HG03565 (cell line): ENCODE data around the gene FCHSD2.
"Not testable (repeated sequence)": the region's sequence is repeated elsewhere in the genome, so short reads cannot be mapped to it uniquely, and the experiment has no call there.

Source experiments
- ATAC-seq: cut with Tn5 transposase; IDR thresholded peaks from one replicate; pipeline ENCODE4 v1.9.1; 2021; ENCODE audit warnings: mild to moderate bottlenecking, moderate library complexity; ENCODE audit not compliant: unreplicated experiment

The FCHSD2 gene

DNA sequence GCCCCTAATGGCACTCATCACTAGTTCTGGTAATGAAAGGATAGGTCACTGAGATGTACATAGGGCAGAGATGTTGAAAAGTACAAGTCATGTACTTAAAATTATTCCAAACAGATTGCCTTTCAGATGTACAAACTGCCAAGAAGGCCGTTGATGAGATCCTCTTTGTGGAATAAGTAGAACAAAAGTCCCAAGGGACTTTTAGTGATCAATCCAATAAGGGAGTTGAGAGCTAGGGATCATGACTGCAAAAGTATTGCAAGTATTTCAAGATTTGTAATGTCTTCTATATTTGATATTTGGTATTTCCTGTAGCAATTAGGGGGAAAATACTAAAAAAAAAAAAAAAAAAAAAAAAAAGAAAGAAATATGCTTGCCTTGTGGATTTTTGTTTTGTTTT lies 245.7 kb downstream of the FCHSD2 start:
- ATAC-seq: no peak

DNA sequence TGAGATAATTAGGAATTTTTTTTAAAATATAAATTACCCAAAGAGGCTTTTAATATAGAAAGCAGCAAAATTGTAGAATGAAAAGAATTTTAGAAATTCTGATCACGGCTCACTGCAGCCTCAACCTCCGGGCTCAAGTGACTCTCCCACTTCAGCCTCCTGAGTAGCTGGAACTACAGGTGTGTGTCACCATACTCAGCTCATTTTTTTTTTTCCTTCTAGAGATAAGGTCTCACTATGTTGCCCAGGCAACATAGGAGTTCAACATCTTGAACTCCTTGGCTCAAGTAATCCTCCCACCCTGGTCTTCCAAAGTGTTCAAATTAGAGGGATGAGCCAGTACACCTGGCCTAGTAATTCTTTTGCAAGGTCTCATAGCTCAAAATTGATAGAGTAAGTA lies 251.2 kb downstream of the FCHSD2 start:
- no peak for ATAC-seq

DNA sequence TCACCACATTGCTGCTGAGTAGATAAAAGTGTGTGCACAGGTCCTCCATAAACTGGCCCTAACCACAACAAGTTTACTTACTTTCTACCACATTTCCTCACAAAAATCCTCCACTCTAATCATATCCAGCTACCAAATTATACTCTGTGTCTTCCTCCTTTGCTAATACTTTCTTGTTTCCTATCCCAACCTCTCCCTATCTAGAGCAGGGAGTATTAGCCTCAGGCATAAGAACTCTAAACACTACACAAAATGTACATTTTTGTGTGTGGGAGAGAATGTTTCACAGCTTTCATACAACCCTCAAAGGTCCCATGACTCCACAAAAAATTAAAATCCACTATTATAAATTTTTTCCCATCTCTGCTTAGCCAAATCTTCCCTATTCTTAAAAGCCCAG lies 255.5 kb downstream of the FCHSD2 start:
- ATAC-seq: no peak

DNA sequence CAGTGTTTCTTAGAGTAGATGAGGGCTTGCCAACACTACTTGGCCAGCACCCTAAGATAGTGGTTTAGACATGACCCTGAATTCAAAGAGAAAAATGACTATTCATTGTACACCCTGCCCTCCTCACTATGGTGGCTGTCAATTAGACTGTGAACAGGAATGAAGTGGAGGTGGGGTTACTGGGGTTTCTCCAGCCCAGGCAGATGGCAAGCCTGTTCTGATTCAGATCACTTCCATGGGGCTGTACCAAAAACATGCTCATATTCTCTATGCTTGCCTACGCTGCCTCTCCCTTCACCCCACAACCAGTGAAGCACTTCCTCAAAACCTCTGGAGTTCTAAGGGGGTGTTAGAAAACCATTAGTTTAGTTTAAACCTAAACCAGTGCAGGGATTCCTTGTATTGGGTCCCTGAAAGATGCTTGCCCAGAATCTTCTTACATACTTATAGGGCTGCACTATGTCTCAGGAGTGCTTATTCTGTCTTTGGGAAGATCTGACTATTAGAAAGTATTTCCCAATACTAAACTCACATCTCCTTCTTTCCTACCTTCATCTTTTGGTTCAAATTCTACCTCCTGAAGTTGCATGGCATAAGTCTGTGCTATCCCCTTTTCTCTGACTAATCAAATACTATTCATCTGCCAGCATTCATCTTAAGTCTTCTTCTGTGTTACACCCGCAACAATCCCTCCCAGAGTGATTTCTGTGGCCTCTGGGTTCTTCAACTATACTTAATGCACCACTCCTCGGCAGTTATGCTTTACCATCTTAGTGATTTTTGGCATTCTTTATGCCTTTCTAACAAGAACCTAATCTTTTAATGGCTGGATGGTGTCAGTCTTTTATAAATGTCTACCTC lies 256.1 kb downstream of the FCHSD2 start:
- no peak for ATAC-seq

DNA sequence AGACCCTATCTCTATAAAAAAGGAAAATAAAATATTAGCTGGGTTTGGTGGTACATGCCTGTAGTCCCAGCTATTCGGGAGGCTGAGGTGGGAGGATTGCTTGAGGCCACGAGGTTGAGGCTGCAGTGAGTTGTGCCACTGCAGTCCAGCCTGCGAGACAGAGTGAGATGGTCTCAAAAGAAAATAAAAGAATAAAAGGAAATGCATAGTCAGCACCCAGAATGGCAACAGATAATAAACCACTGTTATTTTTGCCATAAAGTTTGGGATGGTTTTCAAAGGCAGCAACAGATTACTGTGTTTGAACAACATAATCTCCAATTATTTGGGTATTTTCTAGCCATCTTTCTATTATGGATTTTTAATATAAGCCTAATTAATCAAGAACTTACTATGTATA lies 266.0 kb downstream of the FCHSD2 start:
- no peak for ATAC-seq

DNA sequence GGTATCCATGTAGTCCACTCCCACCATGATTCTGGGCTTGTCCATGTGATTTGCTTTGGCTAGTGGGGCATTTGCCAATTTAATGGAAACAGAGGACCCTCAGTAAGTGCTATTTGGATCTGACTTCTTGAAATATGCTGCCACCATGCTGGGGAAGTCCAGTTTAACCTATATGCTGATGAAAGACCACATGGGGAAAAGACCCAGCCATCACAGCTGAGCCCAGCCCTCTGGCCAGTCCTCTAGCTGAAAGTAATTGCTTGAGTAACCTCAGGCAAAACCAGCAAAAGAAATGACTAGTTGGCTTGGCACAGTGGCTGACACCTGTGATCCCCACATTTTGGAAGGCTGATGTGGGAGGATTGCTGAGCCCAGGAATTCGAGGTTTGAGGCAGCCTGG lies 266.4 kb downstream of the FCHSD2 start:
- no peak for ATAC-seq

DNA sequence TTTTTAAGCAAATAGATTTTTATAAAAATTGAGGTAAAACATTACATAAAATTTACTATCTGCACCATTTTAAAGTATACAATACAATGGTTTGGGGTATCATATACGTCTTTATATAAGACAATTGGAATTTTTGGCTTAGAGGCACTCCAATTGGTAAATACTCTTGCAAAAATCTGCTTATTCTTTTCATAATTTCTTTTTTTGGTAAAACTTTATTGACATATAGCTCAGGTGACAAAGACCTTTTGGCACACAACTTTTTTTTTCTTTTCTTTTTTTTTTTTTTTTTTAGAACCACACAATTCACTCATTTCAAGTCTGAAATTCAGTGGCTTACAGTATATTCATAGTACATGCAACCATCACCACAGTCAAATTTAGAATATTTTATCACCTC lies 270.1 kb downstream of the FCHSD2 start:
- ATAC-seq: no peak

DNA sequence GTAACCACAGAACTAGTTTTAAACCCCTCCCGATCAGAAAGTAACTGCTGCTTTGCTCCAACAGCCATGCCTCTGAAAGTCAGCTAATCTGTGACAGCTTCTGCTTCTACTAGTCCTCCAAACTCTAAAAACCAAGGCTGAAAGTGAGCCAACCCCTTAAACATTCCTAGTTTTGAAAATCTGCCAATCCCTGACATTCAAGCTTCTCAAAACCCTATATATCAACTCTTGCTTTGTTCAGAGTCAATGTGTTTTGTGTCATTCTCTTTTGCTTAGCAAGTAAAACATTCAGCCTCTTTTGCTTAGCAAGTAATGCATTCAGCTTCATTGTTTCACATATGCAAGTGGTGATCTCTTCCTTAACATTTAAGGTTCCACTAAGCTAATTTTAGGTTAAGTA lies 271.0 kb downstream of the FCHSD2 start:
- ATAC-seq: no peak

DNA sequence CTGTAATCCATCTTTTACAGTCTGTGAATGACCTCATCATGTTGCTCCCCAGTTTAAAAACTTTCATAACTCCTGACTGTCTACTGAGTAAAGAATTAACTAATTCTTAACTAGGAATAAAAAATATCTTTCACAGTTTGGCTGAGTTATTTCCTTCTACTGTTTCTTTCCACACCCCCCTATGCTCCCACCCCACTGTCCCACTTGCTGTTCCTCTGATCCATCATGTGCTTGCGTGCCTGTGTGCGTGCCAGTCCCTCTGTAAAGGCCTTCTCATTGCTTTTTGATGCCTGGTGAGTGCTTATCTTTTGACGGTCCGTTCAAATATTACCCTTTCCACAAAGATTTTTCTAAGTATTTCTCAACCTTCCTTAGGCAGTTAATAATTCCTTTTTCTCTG lies 272.3 kb downstream of the FCHSD2 start:
- no peak for ATAC-seq

DNA sequence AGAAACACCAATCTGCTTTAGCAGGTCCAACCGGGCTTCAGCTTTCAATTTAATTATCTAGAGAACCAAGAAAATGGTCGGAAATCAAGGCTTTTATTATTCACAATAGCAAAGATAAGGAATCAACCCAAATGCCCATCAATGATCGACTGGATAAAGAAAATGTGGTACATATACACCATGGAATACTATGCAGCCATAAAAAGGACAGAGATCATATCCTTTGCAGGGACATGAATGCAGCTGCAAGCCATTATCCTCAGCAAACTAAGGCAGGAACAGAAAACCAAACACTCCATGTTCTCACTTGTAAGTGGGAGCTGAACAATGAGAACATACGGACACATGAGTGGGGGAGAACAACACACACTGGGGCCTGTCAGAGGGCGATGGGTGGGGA lies 274.1 kb downstream of the FCHSD2 start:
- ATAC-seq: no peak

DNA sequence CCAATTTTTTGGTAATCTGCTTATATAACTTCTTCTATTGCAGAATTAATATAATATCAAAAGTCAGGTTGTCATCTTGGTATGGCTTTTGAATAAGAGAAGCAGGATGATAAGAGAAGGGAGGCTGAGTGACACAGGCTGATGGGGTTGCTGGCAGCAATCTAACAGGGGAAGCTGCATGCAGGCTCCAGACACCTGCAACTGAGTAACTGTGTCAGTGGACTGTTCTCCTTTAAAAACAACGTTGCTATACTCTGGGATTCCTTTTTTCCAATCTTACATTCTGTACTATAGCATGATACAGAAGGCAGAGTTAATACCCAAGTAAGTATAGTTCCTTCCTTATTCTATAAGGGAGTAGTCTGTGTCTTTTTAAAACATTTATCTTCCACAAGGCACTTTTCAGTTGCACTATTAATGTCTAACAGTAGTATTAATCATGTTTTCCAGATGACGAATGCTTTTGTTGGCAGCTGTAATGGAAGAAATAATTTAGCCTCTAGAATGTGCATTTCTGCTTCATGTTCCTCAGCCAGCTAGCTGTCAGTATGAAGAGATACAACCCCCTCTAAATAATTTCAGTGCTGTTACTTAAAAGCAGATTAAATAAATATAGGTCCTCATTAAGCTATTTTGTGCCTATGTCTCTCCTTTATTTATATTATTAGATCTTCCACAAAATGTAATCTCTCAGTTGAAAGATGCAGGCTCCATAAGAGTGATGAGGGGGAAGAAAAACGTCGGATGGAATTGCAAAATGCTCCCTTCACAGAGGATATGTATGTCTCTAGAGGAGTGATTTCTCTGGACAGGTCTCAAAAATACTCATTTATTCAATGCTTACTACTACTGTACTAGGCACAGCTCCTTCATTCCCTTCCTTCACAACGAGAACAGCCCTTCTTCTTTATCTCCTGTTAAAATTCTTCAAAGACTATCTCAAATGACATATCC lies 277.1 kb downstream of the FCHSD2 start:
- ATAC-seq: no peak

DNA sequence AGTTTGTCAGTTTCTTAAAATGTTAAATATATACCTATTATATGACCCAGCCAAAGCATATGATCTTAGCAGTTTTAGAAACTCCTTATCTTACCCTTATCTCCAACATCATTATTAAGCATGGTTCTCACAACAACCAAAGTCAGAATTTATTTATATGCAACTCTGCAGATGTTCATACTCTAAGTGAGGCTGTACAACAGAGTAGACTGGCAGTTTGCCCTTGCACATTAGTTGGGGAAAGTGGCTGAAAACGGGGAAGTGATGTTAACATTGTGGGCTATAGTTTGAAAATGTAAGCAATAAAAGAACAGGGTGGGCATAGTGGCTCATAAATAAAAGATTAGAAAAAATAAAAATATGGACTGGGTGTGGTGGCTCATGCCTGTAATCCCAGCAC lies 278.2 kb downstream of the FCHSD2 start:
- no peak for ATAC-seq

DNA sequence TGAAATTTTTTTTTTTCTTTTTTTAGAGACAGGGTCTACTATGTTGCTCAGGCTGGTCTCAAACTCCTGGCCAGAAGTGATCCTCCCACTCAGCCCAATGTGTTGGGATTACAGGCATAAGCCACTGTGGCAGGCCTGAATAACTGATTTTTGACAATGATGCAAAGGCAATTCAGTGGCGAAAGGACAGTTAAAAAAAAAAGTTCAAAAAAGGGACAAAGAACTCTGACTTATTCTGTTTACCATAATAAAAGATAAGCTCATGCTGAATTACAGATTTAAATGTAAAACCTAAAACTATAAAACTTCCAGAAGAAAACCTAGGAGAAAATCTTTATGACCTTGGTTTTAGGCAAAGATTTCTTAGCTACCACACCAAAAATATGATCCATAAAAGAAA lies 279.0 kb downstream of the FCHSD2 start:
- no peak for ATAC-seq

DNA sequence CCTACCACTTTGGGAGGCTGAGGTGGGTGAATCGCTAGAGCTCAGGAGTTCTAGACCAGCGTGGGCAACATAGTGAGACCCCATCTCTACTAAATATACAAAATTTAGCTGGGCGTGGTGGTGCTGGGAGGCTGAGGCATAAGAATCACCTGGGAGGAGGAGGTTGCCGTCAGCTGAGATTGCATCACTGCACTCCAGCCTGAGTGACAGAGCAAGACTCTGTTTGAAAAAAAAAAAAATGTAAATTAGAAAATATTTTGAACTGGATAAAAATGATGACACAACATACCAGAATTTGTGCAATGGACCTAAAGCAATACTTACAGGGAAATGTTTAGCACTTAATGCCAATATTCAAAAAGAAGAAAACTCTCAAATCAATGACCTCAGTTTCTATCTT lies 281.5 kb downstream of the FCHSD2 start:
- no peak for ATAC-seq

DNA sequence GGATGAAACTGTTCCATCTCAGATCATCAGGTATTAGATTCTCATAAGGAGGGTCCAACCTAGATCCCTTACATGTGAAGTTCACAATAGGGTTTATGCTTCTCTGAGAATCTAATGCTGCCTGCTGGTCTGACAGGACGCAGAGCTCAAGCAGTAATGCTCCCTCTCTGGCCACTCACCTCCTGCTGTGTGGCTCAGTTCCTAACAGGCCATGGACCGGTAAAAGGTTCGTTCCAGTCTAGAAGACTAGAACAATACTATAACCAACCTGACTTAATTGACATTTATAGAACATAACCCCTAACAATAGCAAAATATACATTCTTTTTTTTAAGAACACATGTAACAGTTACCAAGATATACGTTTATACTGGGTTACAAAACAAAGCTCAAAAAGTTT lies 282.1 kb downstream of the FCHSD2 start:
- ATAC-seq: no peak

DNA sequence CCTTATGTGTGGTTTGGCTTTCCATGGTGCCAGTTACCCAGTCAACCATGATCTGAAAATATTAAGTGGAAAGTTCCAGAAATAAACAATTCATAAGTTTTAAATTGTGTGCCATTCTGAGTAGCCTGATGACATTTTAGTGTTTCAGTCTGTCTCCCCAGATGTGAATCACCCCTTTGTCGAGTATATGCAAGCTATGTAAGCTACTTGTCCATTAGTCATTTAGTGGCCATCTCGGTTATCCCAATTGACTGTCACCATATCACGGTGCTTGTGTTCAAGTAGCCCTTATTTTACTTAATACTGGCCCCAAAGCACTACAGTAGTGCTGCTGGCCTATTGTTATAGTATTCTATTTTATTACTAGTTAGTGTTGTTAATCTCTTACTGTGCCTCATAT lies 283.0 kb downstream of the FCHSD2 start:
- no peak for ATAC-seq

DNA sequence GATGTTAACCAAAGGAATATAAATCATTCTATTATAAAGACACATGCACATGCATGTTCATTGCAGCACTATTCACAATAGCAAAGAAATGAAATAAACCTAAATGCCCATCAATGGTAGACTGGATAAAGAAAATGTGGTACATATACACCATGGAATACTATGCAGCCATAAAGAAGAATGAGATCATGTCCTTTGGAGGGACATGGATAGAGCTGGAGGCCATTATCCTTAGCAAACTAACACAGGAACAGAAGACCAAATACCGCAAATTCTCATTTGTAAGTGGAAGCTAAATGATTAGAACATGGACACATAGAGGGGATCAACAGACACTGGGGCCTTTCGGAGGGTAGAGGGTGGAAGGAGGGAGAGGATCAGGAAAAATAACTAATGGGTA lies 283.9 kb downstream of the FCHSD2 start:
- not testable (repeated sequence) for ATAC-seq

DNA sequence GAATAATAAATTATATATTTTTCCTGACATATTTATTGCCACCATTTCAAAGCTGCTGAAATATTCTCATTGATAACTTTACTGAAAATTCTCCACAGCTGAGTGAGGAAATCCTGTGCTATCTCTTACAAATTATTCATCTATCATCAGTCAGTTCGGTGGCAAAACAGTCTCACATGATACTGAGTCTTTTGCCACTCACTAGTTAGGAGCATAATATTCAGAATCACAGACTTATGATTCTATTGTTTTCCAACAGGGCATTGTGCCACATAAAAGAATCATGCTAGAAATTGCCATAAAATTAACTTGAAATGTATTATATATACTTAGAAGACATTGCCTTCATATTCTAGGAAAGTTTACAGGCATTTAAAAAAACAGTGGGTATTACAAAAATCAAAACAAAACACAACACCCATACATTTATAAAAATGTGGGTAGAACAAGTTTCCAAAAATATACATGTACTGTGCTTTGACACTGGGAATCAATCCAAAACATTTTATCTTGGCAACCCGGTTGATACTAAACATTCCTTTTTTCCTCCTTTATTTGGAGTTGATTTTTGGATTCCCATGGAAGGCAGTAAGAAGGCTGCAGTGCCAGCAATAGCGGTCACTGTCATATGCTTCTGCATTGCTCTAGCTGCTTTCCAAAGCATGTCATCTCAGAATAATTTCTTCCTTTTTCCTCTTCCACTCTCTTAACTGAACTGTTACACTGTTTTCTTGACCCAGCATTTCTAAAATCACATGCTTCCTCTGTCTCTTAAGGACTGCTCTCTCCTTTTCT lies 285.4 kb downstream of the FCHSD2 start:
- no peak for ATAC-seq

DNA sequence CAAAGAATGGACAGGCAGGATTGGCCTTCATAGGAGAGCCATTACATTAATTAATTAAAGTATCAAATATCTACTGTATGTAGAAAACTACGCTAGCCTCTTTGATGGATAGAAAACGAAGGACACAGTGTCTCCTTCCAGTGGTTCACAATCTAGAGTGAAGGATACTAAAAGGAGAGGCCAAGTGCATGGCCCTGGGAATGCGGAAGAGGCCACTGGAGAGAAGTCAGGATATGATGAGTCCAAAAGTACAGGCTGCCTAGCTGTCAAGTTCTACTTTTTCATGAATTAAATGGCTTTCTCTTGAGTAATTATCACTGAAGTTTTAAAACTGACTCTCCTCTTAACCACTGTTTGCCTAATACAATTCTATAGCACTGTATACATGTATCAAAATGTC lies 286.1 kb downstream of the FCHSD2 start:
- ATAC-seq: no peak

DNA sequence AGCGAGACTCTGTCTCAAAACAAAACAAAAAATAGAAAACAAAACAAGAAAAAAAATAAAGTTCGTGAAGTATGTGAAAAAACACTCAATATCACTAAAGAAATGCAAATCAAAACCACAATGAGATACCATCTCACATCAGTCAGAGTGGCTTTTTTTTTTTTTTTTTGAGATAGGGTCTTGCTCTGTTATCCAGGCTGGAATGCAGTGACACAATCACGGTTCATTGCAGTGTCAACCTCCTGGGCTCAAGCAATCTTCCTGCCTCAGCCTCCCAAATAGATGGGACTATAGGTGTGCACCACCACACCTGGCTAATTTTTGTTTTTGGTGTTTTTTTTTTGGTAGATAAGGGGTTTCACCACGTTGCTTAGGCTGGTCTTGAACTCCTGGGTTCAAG lies 290.4 kb downstream of the FCHSD2 start:
- ATAC-seq: no peak

DNA sequence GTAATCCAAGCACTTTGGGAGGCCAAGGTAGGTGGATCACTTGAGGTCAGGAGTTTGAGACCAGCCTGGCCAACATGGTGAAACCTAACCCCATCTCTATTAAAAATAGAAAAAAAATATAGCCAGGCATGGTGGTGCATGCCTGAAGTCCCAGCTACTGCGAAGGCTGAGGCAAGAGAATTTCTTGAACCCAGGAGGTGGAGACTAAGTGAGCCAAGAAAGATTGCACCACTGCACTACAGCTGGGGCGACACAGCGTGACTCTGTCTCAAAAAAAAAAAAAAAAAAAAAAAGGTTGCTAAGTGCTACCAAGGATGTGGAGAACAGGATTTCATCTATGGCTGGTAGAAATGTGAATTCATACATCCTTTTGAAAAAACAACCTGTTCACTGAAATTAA lies 291.3 kb downstream of the FCHSD2 start:
- no peak for ATAC-seq
